ENCODE measurements around the gene IL18R1. TPM values are rescaled to one million over a fixed set of nuclear protein-coding genes. Genes with fewer than 3 reads are reported as not detected.
"Not testable (repeated sequence)": the region's sequence is repeated elsewhere in the genome, so short reads cannot be mapped to it uniquely, and the experiment has no call there.

The IL18R1 gene
- total RNA-seq, 3 donors from 2014 or later, result 7.0 to 7.7 (median 7.2) TPM

GRCh38 chr2:102313950-102314349, 41.6 kb upstream of the IL18R1 start:
- no peak for DNase-seq (ENCODE audit: low spot score in 2 of 2)
- TF ChIP-seq CTCF (IDR thresholded peaks at IDR 0.05), result no peak
- TF ChIP-seq POLR2AphosphoS5 (IDR thresholded peaks at IDR 0.05), result no peak
- TF ChIP-seq POLR2A (IDR thresholded peaks at IDR 0.05), result no peak
- no peaks in the 10 kb centered on the region for H3K9me3 ChIP-seq
- H3K4me1 ChIP-seq, result no peaks in the 10 kb centered on the region
- intact Hi-C loops (cut with DNase I; ENCODE audit: low total_unique reads), result no loop called here
- H3K4me3 ChIP-seq, result no peak overlapping the region
- H3K36me3 ChIP-seq, result no peaks in the 10 kb centered on the region
- H3K27ac ChIP-seq, result no peak overlapping the region
- no peaks in the 10 kb centered on the region for H3K27me3 ChIP-seq

- DNase-seq (ENCODE audit: low spot score in 2 of 2), result no peak
- intact Hi-C loops (cut with DNase I; ENCODE audit: low total_unique reads), result no loop called here
- H3K4me1 ChIP-seq, result no peaks in the 10 kb centered on the region
- TF ChIP-seq POLR2AphosphoS5 (IDR thresholded peaks at IDR 0.05) (no peak), CTCF (IDR thresholded peaks at IDR 0.05) (no peak), POLR2A (IDR thresholded peaks at IDR 0.05) (no peak)
- H3K27ac ChIP-seq, result no peak overlapping the region
- H3K27me3 ChIP-seq, result no peaks in the 10 kb centered on the region
- no peak overlapping the region for H3K4me3 ChIP-seq
- no peaks in the 10 kb centered on the region for H3K36me3 ChIP-seq
- H3K9me3 ChIP-seq, result no peaks in the 10 kb centered on the region
Observed at GRCh38 chr2:102315921-102316320, 39.7 kb upstream of the IL18R1 start.

GRCh38 chr2:102317715-102318114, 37.9 kb upstream of the IL18R1 start:
- Histone ChIP-seq H3K4me3 (no peak overlapping the region), H3K36me3 (no peaks in the 10 kb centered on the region), H3K27ac (no peak overlapping the region), H3K4me1 (no peaks in the 10 kb centered on the region), H3K27me3 (no peaks in the 10 kb centered on the region), H3K9me3 (no peaks in the 10 kb centered on the region)
- intact Hi-C loops (cut with DNase I; ENCODE audit: low total_unique reads), result no loop called here
- no peak for TF ChIP-seq CTCF (IDR thresholded peaks at IDR 0.05)
- TF ChIP-seq POLR2AphosphoS5 (IDR thresholded peaks at IDR 0.05), result no peak
- TF ChIP-seq POLR2A (IDR thresholded peaks at IDR 0.05), result no peak
- no peak for DNase-seq (ENCODE audit: low spot score in 2 of 2)

GRCh38 chr2:102318437-102318836, 37.2 kb upstream of the IL18R1 start:
- Histone ChIP-seq H3K36me3 (no peaks in the 10 kb centered on the region), H3K9me3 (no peaks in the 10 kb centered on the region), H3K27ac (no peak overlapping the region), H3K27me3 (no peaks in the 10 kb centered on the region), H3K4me1 (no peaks in the 10 kb centered on the region), H3K4me3 (no peak overlapping the region)
- DNase-seq (ENCODE audit: low spot score in 2 of 2), result no peak
- TF ChIP-seq POLR2AphosphoS5 (IDR thresholded peaks at IDR 0.05), result no peak
- TF ChIP-seq POLR2A (IDR thresholded peaks at IDR 0.05), result no peak
- TF ChIP-seq CTCF (IDR thresholded peaks at IDR 0.05), result no peak
- intact Hi-C loops (cut with DNase I; ENCODE audit: low total_unique reads), result no loop called here

GRCh38 chr2:102321941-102322719, 33.5 kb upstream of the IL18R1 start:
- Histone ChIP-seq H3K36me3 (no peaks in the 10 kb centered on the region), H3K4me3 (no peak overlapping the region), H3K9me3 (no peaks in the 10 kb centered on the region), H3K4me1 (no peaks in the 10 kb centered on the region), H3K27me3 (no peaks in the 10 kb centered on the region), H3K27ac (no peak overlapping the region)
- no peak for DNase-seq (ENCODE audit: low spot score in 2 of 2)
- intact Hi-C loops (cut with DNase I; ENCODE audit: low total_unique reads), result no loop called here
- TF ChIP-seq POLR2A (IDR thresholded peaks at IDR 0.05) (no peak), CTCF (IDR thresholded peaks at IDR 0.05) (no peak), POLR2AphosphoS5 (IDR thresholded peaks at IDR 0.05) (no peak)

- H3K4me1 ChIP-seq; H3K27me3 ChIP-seq; H3K27ac ChIP-seq; H3K36me3 ChIP-seq; DNase-seq (ENCODE audit: low spot score in 2 of 2); H3K9me3 ChIP-seq; H3K4me3 ChIP-seq; intact Hi-C loops (cut with DNase I; ENCODE audit: low total_unique reads): not testable (repeated sequence)
Observed at GRCh38 chr2:102324914-102325313, 30.7 kb upstream of the IL18R1 start.
